Endothelial cell of umbilical vein (primary cell): ENCODE results near the gene KIAA1191.

Source experiments
- CTCF ChIP-seq, 2 donors: IDR thresholded peaks; 1 replicate in 1 of 2; 2 replicates in 1 of 2; pipeline ENCODE4 v1.5.1; 2011; ENCODE audit warnings: low read length in 2 of 2, mild to moderate bottlenecking in 2 of 2, moderate library complexity in 2 of 2, control low read depth in 1 of 2, inconsistent platforms in 1 of 2, low read depth in 1 of 2; ENCODE audit not compliant: insufficient read depth in 1 of 2; ENCODE audit errors: extremely low read depth in 1 of 2
- EZH2 ChIP-seq: IDR thresholded peaks from 2 replicates; pipeline ENCODE4 v1.6.1; 2012; ENCODE audit warnings: borderline replicate concordance, low read depth, mild to moderate bottlenecking, moderate library complexity, low read length, inconsistent platforms; ENCODE audit not compliant: severe bottlenecking
- FOS ChIP-seq: IDR thresholded peaks from 2 replicates; pipeline ENCODE4 v1.6.1; 2011; ENCODE audit warnings: mild to moderate bottlenecking, low read length, moderate library complexity, borderline replicate concordance; ENCODE audit not compliant: insufficient read depth
- MAX ChIP-seq: IDR thresholded peaks from 2 replicates; pipeline ENCODE4 v1.6.1; 2011; ENCODE audit not compliant: insufficient read depth, insufficient read length
- MYC ChIP-seq: IDR thresholded peaks from one replicate; pipeline ENCODE4 v1.6.1; 2011; ENCODE audit warnings: mild to moderate bottlenecking, low read depth, low read length
- POLR2A ChIP-seq: IDR thresholded peaks from 2 replicates; pipeline ENCODE4 v1.6.1; 2012; ENCODE audit warnings: low read depth, mild to moderate bottlenecking, control low read depth, low read length
- POLR2AphosphoS5 ChIP-seq: IDR thresholded peaks from 2 replicates; pipeline ENCODE4 v1.6.1; 2012; ENCODE audit warnings: low read depth, mild to moderate bottlenecking, control low read depth, low read length, moderate library complexity; ENCODE audit not compliant: insufficient read depth

- no peak for TF ChIP-seq CTCF (IDR thresholded peaks at IDR 0.05; ENCODE audit: extremely low read depth in 1 of 2, insufficient read depth in 1 of 2, low read depth in 1 of 2, low read length in 2 of 2)
- TF ChIP-seq FOS, result no peak
- no peak for TF ChIP-seq POLR2A
- no peak for TF ChIP-seq EZH2
- TF ChIP-seq MYC, result no peak
- no peak for TF ChIP-seq MAX
- TF ChIP-seq POLR2AphosphoS5, result no peak
Measured at GRCh38 chr5:176355400-176356178, 6.0 kb downstream of the KIAA1191 start.
